Karpas-422 (cell line): ENCODE results near the gene CTCFL. TPM values are rescaled to one million over a fixed set of nuclear protein-coding genes. Genes with fewer than 3 reads are reported as not detected.

ENCODE experiments used
- DNase-seq: peaks from one replicate; pipeline ENCODE4 v3.0.0-alpha.2; 2015
- H2AFZ ChIP-seq: fragments of 200-600 bp; sonication (generic); 2 replicates; pipeline ENCODE4 v1.6.1; 2014; ENCODE audit warnings: antibody characterized with exemption, low read length, mixed read lengths
- H3K27ac ChIP-seq: fragments of 200-600 bp; sonication (generic); 2 replicates; pipeline ENCODE4 v1.5.1; 2014; ENCODE audit warnings: mild to moderate bottlenecking, low read length, moderate library complexity
- H3K27me3 ChIP-seq: fragments of 200-600 bp; sonication (generic); 2 replicates; pipeline ENCODE4 v1.6.1; 2014; ENCODE audit warnings: low read length, mixed read lengths
- H3K36me3 ChIP-seq: fragments of 200-600 bp; sonication (generic); 2 replicates; pipeline ENCODE4 v1.6.1; 2014; ENCODE audit warnings: low read length, mixed read lengths; ENCODE audit not compliant: insufficient read depth
- H3K4me1 ChIP-seq: fragments of 200-600 bp; sonication (generic); 2 replicates; pipeline ENCODE4 v1.6.1; 2014; ENCODE audit warnings: mild to moderate bottlenecking, low read length, mixed read lengths
- H3K4me2 ChIP-seq: fragments of 200-600 bp; sonication (generic); 2 replicates; pipeline ENCODE4 v1.6.1; 2014; ENCODE audit warnings: low read length, low read depth, mild to moderate bottlenecking; ENCODE audit not compliant: poor library complexity, severe bottlenecking
- H3K4me3 ChIP-seq: fragments of 200-600 bp; sonication (generic); 2 replicates; pipeline ENCODE4 v1.5.1; 2014; ENCODE audit warnings: mild to moderate bottlenecking, antibody characterized with exemption, low read length, mixed read lengths
- H3K79me2 ChIP-seq: fragments of 200-600 bp; sonication (generic); 2 replicates; pipeline ENCODE4 v1.6.1; 2014; ENCODE audit warnings: mild to moderate bottlenecking, low read length, mixed read lengths
- H3K9ac ChIP-seq: fragments of 200-600 bp; sonication (generic); 2 replicates; pipeline ENCODE4 v1.6.0; 2014; ENCODE audit warnings: low read length
- H3K9me2 ChIP-seq: fragments of 200-600 bp; sonication (generic), shearing (Covaris generic); replicated peaks from 2 replicates; pipeline ENCODE4 v1.6.0; 2014; ENCODE audit warnings: mild to moderate bottlenecking, low read length, moderate library complexity; ENCODE audit not compliant: insufficient read depth
- H3K9me3 ChIP-seq: fragments of 300-700, 200-600 bp; sonication (generic); 2 replicates; pipeline ENCODE4 v1.6.1; 2014; ENCODE audit warnings: low read length, mixed read lengths
- H4K20me1 ChIP-seq: fragments of 200-600 bp; sonication (generic); 2 replicates; pipeline ENCODE4 v1.6.1; 2014; ENCODE audit warnings: mild to moderate bottlenecking, antibody characterized with exemption, low read length, low read depth; ENCODE audit not compliant: insufficient read depth
- total RNA-seq: library from RNA; depleted of rRNA; stranded (reverse); fragments of >200 nt; shearing (Covaris generic); gene quantifications from 2 replicates; pipeline ENCODE4 v1.2.3, GENCODE V29; 2014; ENCODE audit warnings: low replicate concordance

Gene CTCFL
- total RNA-seq, 1 experiment from 2014 or later: not detected

DNA sequence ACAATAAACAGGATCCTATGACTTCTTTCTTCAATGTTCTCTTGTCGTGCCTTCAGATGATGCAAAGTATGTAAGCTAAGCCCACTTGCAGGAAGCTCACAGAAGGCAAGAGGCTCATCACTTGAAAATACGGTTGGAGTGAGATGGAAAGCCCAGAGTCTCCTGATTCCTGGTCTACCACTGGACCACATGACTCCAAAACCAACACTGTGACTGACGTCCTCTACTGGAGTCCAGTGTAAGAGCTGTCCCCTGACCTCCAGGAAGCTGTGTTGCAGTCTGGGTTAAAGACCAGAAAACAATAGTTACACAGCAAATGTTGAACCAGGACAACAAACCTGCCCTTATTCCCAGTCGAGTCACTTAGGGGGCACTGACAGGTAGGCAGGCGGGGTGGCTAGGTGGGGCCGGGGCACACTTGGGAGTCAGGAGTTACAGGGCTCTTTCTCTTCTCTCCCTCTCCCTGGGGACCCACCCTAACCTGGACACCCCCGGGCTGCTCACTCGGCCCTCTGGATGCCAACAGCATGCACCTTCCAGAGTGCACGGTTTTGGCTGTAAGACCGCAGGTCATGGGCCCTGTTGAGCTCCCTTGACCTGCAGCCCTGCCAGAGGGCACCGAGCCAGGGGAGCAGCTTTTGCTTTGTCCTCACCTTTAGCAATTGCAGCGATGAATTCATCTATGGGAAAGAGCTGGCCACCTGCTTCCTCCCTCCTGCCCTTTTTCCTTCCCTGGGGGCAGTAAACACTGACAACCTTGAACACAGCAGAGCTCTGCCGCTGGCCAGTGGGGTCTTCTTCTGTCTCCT lies 43.4 kb upstream of the CTCFL start:
- Histone ChIP-seq H3K27me3 (no peaks in the 10 kb centered on the region), H4K20me1 (no peaks in the 10 kb centered on the region), H3K9me3 (no peaks in the 10 kb centered on the region), H3K4me2 (no peak overlapping the region), H3K4me3 (no peak overlapping the region), H3K9me2 (no peaks in the 10 kb centered on the region), H3K27ac (no peak overlapping the region), H3K36me3 (no peaks in the 10 kb centered on the region), H3K79me2 (no peaks in the 10 kb centered on the region), H3K4me1 (peaks cover 7% of the 10 kb centered on the region), H3K9ac (no peak overlapping the region), H2AFZ (no peak overlapping the region)
- DNase-seq: no peak

GRCh38 chr20:57567471-57568079 lies 42.6 kb upstream of the CTCFL start:
- H3K27ac ChIP-seq: no peak overlapping the region
- H3K4me3 ChIP-seq: no peak overlapping the region
- DNase-seq: no peak
- H3K9ac ChIP-seq: no peak overlapping the region
- no peaks in the 10 kb centered on the region for H3K27me3 ChIP-seq
- no peaks in the 10 kb centered on the region for H3K9me3 ChIP-seq
- no peaks in the 10 kb centered on the region for H3K36me3 ChIP-seq
- no peak overlapping the region for H2AFZ ChIP-seq
- no peaks in the 10 kb centered on the region for H4K20me1 ChIP-seq
- H3K4me2 ChIP-seq: no peak overlapping the region
- H3K4me1 ChIP-seq: peaks cover under 1% of the 10 kb centered on the region
- no peaks in the 10 kb centered on the region for H3K79me2 ChIP-seq
- no peaks in the 10 kb centered on the region for H3K9me2 ChIP-seq

- H3K9me2 ChIP-seq: no peaks in the 10 kb centered on the region
- H3K27ac ChIP-seq: no peak overlapping the region
- no peak overlapping the region for H3K4me3 ChIP-seq
- H3K4me2 ChIP-seq: no peak overlapping the region
- H3K9me3 ChIP-seq: no peaks in the 10 kb centered on the region
- H2AFZ ChIP-seq: no peak overlapping the region
- no peaks in the 10 kb centered on the region for H3K79me2 ChIP-seq
- DNase-seq: no peak
- H3K36me3 ChIP-seq: no peaks in the 10 kb centered on the region
- no peaks in the 10 kb centered on the region for H4K20me1 ChIP-seq
- no peak overlapping the region for H3K9ac ChIP-seq
- no peaks in the 10 kb centered on the region for H3K4me1 ChIP-seq
- no peaks in the 10 kb centered on the region for H3K27me3 ChIP-seq
Observed at GRCh38 chr20:57566803-57567459, 42.0 kb upstream of the CTCFL start.

DNA sequence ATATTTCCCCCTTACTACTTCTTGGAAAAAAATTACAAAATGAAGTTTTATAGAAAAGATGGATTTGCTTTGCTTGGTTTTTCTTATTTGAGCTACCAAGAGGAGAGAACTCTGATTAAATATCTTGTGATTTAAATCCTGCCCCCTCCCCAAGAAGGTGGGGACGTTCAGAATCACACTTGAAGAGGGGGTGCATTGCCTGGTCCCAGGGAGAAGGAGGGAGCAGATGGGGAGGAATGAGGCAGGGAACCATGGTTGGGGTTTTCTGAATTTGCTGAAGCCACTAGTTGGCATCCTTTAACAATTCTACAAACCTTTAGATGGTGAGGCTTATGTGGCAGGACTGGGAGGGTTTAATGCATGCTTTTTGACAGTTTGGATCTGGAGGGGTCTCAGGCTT lies 41.5 kb upstream of the CTCFL start:
- H3K79me2 ChIP-seq: no peaks in the 10 kb centered on the region

GRCh38 chr20:57564951-57565642 lies 40.2 kb upstream of the CTCFL start:
- H3K4me3 ChIP-seq: no peak overlapping the region
- H2AFZ ChIP-seq: no peak overlapping the region
- no peak overlapping the region for H3K27ac ChIP-seq
- H3K79me2 ChIP-seq: no peaks in the 10 kb centered on the region
- H3K9me3 ChIP-seq: no peaks in the 10 kb centered on the region
- no peak for DNase-seq
- H3K4me1 ChIP-seq: no peaks in the 10 kb centered on the region
- H3K4me2 ChIP-seq: no peak overlapping the region
- H4K20me1 ChIP-seq: no peaks in the 10 kb centered on the region
- H3K27me3 ChIP-seq: no peaks in the 10 kb centered on the region
- no peaks in the 10 kb centered on the region for H3K9me2 ChIP-seq
- H3K9ac ChIP-seq: no peak overlapping the region
- no peaks in the 10 kb centered on the region for H3K36me3 ChIP-seq

More for the DNA sequence above, 41.5 kb upstream of the CTCFL start:
- H3K27ac ChIP-seq: no peak overlapping the region
- no peaks in the 10 kb centered on the region for H3K36me3 ChIP-seq
- no peaks in the 10 kb centered on the region for H3K9me3 ChIP-seq
- no peaks in the 10 kb centered on the region for H4K20me1 ChIP-seq
- H3K27me3 ChIP-seq: no peaks in the 10 kb centered on the region
- H3K4me1 ChIP-seq: no peaks in the 10 kb centered on the region
- no peak overlapping the region for H3K4me3 ChIP-seq
- no peak overlapping the region for H3K9ac ChIP-seq
- no peak overlapping the region for H2AFZ ChIP-seq
- no peaks in the 10 kb centered on the region for H3K9me2 ChIP-seq
- H3K4me2 ChIP-seq: no peak overlapping the region
- DNase-seq: no peak

GRCh38 chr20:57564180-57564802 lies 39.4 kb upstream of the CTCFL start:
- Histone ChIP-seq H3K9me2 (no peaks in the 10 kb centered on the region), H3K36me3 (no peaks in the 10 kb centered on the region), H3K4me2 (no peak overlapping the region), H2AFZ (no peak overlapping the region), H3K27me3 (no peaks in the 10 kb centered on the region), H3K79me2 (no peaks in the 10 kb centered on the region), H3K9me3 (no peaks in the 10 kb centered on the region), H4K20me1 (no peaks in the 10 kb centered on the region; the same call in 1 of the 2 replicates), H3K4me3 (no peak overlapping the region), H3K27ac (no peak overlapping the region), H3K4me1 (no peaks in the 10 kb centered on the region), H3K9ac (no peak overlapping the region)
- no peak for DNase-seq

DNA sequence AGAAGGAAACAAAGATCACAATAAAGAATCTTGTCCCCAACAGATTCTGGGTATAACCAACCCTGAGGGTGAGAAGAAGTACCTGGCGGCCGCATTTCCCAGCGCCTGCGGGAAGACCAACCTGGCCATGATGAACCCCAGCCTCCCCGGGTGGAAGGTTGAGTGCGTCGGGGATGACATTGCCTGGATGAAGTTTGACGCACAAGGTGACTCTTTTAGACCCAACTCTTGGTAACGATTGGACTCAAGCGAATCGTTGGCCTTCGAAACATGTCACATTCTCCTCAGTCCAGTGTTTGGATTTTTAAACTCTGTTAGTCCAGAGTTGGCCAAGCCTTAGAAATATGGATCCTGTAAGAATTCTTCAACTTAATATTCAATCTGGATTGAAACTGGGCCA lies 38.6 kb upstream of the CTCFL start:
- Histone ChIP-seq H3K27ac (no peak overlapping the region), H3K27me3 (no peaks in the 10 kb centered on the region), H2AFZ (no peak overlapping the region), H3K9me3 (no peaks in the 10 kb centered on the region), H3K4me3 (no peak overlapping the region), H3K9ac (no peak overlapping the region), H3K79me2 (no peaks in the 10 kb centered on the region), H3K4me2 (no peak overlapping the region), H4K20me1 (no peaks in the 10 kb centered on the region; the same call in 1 of the 2 replicates), H3K9me2 (no peaks in the 10 kb centered on the region), H3K4me1 (no peaks in the 10 kb centered on the region), H3K36me3 (no peaks in the 10 kb centered on the region)
- no peak for DNase-seq
